Measurements from ENCODE around the gene PKHD1. TPM values are rescaled to one million over a fixed set of nuclear protein-coding genes. Genes with fewer than 3 reads are reported as not detected.

The PKHD1 gene
- total RNA-seq, 2 donors from 2014 or later: not detected

- H3K27me3 ChIP-seq: no peaks in the 10 kb centered on the region
- H3K27ac ChIP-seq: no peak overlapping the region
- H3K9me3 ChIP-seq: no peaks in the 10 kb centered on the region
- no peaks in the 10 kb centered on the region for H3K4me1 ChIP-seq
- H3K4me3 ChIP-seq: no peak overlapping the region
- H3K36me3 ChIP-seq: no peaks in the 10 kb centered on the region
- no peak for TF ChIP-seq CTCF (IDR thresholded peaks at IDR 0.05)
- no peak for DNase-seq (ENCODE audit: low spot score)
These were observed 518.6 kb downstream of the PKHD1 start for GRCh38 chr6:51568771-51569170.

- H3K9me3 ChIP-seq: no peaks in the 10 kb centered on the region
- no peaks in the 10 kb centered on the region for H3K36me3 ChIP-seq
- DNase-seq (ENCODE audit: low spot score): no peak
- H3K4me3 ChIP-seq: no peak overlapping the region
- TF ChIP-seq CTCF (IDR thresholded peaks at IDR 0.05): no peak
- no peaks in the 10 kb centered on the region for H3K27me3 ChIP-seq
- H3K27ac ChIP-seq: no peak overlapping the region
- no peaks in the 10 kb centered on the region for H3K4me1 ChIP-seq
These were observed 521.9 kb downstream of the PKHD1 start for GRCh38 chr6:51565472-51565871.

Other genes with a start within 250 kb of the PKHD1 start
- gene IL17A, start 98.8 kb upstream of the PKHD1 start, total RNA-seq: not detected
- gene IL17F, start 156.9 kb upstream of the PKHD1 start, total RNA-seq: not detected
- 10 to 100 TPM; 18.5 to 20.8 TPM for gene MCM3, start 197.1 kb upstream of the PKHD1 start, total RNA-seq

All from right atrium auricular region (tissue), 2 donors.